Pancreas (tissue), 10 donors: ENCODE measurements around the gene LY6G6D. TPM values are rescaled to one million over a fixed set of nuclear protein-coding genes. Genes with fewer than 3 reads are reported as not detected.

Experiments used
- ATAC-seq, 4 donors: fragments of 200-7000 bp; cut with Tn5 transposase; one replicate each; pipeline versions ENCODE4 v1.8.0 to v1.9.1; 2020; ENCODE audit warnings: mild to moderate bottlenecking in 4 of 4, moderate library complexity in 4 of 4
- DNase-seq, 6 donors: peaks; one replicate each; pipeline ENCODE4 v3.0.0-alpha.2; 2020
- FAIRE-seq: peaks from 2 replicates; lab custom pipeline; 2012; peaks lifted over from hg19 to GRCh38; lab: Jason Lieb, UNC
- H3K27ac ChIP-seq, 4 donors: fragments of 200-600 bp; sonication (generic); 1 replicate in 3 of 4; 2 replicates in 1 of 4; pipeline versions ENCODE4 v1.5.0 to v1.8.0; 2020
- H3K27me3 ChIP-seq, 4 donors: fragments of 200-600 bp; one replicate each; pipeline ENCODE4 v1.8.0; 2021
- H3K36me3 ChIP-seq, 3 donors: fragments of 200-600 bp; sonication (generic) in 1 of 3; one replicate each; pipeline versions ENCODE4 v1.5.0 to v1.8.0; 2020 to 2021
- H3K4me1 ChIP-seq, 3 donors: fragments of 200-600 bp; one replicate each; pipeline ENCODE4 v1.8.0; 2021
- H3K4me3 ChIP-seq, 4 donors: fragments of 200-600 bp; sonication (generic) in 2 of 4; one replicate each; pipeline versions ENCODE4 v1.5.0 to v1.8.0; 2020 to 2021
- H3K9me3 ChIP-seq, 4 donors: fragments of 200-600 bp; one replicate each; pipeline ENCODE4 v1.8.0; 2021
- WGBS, 2 donors: extraction: QIAGEN DNeasy Blood & Tissue Kit; methylation state at CpG; one replicate each; pipeline ENCODE4 v1.1.7; 2013; 5-methylcytosine and 5-hydroxymethylcytosine counted together
- intact Hi-C, 3 donors: fragments of 100-400 bp; cut with DNase I; formaldehyde crosslinking; loops; one replicate each; pipeline versions ENCODE4 v1.11.1 to v1.14.2; 2022
- polyA plus RNA-seq, 2 donors: library from polyadenylated mRNA; stranded (reverse); fragments of 200-250 nt; gene quantifications; one replicate each; pipeline ENCODE4 v1.2.3, GENCODE V29; 2013
- total RNA-seq, 6 donors: library from RNA; stranded (reverse); fragmentation: NEBNext Ultra II Directional in 4 of 6; extraction: Animal tissue kit (Norgen Biotek cat#: 25700) in 4 of 6; gene quantifications; one replicate each; pipeline versions ENCODE4 v1.2.1 to v1.2.4, GENCODE V29; 2021 to 2023
- TF ChIP-seq, protein P1 (sequence below), 4 donors: fragments of 200-600 bp; sonication (generic) in 3 of 4; IDR thresholded peaks; one replicate each; pipeline versions ENCODE4 v1.5.0 to v1.8.0; 2021; ENCODE audit warnings: antibody characterized with exemption in 4 of 4
- donor health status: healthy with polysubstance abuse.
- donor health status: DM: no; HTN: no; CAD: no; lungs with moderate emphysema.
- donor health status: DM: no; HTN: no; CAD: no.
- donor health status: control.
- donor health status: control.
- donor health status: Bipolar disorder and iron deficiency.
- donor health status: DM: yes; HTN: yes; CAD: no.
- donor health status: DM: no; HTN: no; CAD: no.
- donor health status: DM: no; HTN: no; CAD: no.
- donor health status: DM: yes; HTN: yes; CAD: no.

The LY6G6D gene
- total and polyA plus RNA-seq, 8 donors, result not detected

DNA sequence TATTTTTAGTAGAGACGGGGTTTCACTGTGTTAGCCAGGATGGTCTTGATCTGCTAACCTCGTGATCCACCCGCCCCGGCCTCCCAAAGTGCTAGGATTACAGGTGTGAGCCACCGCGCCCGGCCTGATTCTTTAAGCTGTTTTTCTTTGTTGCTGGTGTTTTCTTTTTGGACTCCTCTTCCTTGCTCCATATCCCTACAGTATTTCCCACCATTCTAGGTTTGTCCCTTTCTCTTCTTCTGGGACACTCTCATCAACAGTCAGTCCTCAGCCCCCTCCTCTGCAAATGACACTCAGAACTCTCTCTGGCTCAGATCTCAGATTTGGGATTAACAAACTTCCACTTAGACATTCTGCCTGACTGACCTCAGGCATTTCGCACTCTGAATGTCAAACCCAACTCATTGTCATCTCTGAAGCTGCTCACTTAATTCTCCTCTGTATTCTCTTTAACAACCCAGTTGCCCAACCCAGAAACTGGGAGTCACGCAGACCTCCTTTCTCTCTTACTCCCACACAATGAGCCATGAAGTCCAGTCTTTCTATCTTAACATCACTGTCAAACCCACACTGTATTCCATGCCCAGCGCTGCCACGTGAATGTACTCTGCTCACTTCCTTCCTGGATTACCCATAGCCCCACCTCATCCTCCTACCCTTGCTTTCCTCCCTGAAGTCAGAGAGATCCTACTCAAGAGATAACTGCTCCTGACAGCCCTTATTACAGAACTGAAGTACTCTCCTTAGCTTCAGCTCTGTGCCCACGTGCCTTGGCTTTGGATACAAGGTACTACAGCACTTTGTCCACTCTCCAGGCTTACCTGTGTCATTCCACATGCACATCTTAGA is 10.6 kb downstream of the LY6G6D start:
- H3K36me3 ChIP-seq, result no peaks in the 10 kb centered on the region
- no peak overlapping the region for H3K27ac ChIP-seq
- DNase-seq, result no peak
- ATAC-seq, result no peak
- TF ChIP-seq, protein P1, sequence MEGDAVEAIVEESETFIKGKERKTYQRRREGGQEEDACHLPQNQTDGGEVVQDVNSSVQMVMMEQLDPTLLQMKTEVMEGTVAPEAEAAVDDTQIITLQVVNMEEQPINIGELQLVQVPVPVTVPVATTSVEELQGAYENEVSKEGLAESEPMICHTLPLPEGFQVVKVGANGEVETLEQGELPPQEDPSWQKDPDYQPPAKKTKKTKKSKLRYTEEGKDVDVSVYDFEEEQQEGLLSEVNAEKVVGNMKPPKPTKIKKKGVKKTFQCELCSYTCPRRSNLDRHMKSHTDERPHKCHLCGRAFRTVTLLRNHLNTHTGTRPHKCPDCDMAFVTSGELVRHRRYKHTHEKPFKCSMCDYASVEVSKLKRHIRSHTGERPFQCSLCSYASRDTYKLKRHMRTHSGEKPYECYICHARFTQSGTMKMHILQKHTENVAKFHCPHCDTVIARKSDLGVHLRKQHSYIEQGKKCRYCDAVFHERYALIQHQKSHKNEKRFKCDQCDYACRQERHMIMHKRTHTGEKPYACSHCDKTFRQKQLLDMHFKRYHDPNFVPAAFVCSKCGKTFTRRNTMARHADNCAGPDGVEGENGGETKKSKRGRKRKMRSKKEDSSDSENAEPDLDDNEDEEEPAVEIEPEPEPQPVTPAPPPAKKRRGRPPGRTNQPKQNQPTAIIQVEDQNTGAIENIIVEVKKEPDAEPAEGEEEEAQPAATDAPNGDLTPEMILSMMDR (IDR thresholded peaks at IDR 0.05), result no peak
- H3K4me3 ChIP-seq, result no peak overlapping the region
- no peaks in the 10 kb centered on the region for H3K27me3 ChIP-seq
- H3K4me1 ChIP-seq, result no peaks in the 10 kb centered on the region
- H3K9me3 ChIP-seq, result no peaks in the 10 kb centered on the region
- WGBS, 2 donors, result 81 to 86% methylated on average over 12 of the region's 12 CpGs
- FAIRE-seq, result no peak
- intact Hi-C loops, result no loop called here

DNA sequence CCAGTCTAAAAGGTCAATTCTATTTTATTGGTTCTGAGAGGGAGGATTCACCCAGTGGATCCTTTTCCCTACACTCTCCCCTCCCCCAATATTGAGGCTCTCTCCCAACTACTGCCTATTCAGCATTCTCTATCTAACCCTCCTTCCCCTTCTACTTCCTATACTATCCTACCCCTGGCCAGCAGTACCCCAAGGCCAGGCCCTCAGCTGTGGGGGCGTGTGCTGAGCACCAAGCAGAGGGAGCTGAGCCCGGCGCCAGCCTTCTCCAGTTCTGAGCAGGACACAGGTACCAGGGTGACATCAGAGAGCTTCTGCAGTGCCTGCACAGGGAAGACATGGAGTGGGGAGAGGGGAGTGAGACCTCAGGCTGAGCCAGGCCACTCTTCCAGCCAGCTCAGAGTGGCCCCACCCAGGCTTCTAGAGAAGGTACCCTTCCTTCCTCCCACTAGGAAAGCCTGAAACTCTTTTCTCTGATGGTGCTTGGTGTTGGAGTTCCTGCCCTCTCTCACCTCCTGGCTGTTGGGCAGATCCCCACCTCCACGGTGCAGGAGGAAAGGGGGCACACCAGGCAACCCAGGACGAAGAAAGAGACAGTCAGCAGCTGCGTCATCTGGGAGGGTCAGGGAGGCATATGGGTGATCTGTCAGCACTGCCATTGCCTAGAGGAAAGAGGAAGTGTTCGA is 12.0 kb downstream of the LY6G6D start:
- TF ChIP-seq, protein P1 (IDR thresholded peaks at IDR 0.05), result no peak
- ATAC-seq, result no peak
- no peaks in the 10 kb centered on the region for H3K4me1 ChIP-seq
- H3K36me3 ChIP-seq, result peaks cover 0 to 7% (median 4%) of the 10 kb centered on the region in 3 donors
- H3K27me3 ChIP-seq, result no peaks in the 10 kb centered on the region
- 78 to 79% methylated on average over 7 of the region's 7 CpGs for WGBS, 2 donors
- no peak for FAIRE-seq
- no peak for DNase-seq
- peak overlapping the region in 2 of 4 donors; percentile 38 to 84 for H3K27ac ChIP-seq
- intact Hi-C loops, result no loop called here
- H3K9me3 ChIP-seq, result no peaks in the 10 kb centered on the region
- H3K4me3 ChIP-seq, result no peak overlapping the region

DNA sequence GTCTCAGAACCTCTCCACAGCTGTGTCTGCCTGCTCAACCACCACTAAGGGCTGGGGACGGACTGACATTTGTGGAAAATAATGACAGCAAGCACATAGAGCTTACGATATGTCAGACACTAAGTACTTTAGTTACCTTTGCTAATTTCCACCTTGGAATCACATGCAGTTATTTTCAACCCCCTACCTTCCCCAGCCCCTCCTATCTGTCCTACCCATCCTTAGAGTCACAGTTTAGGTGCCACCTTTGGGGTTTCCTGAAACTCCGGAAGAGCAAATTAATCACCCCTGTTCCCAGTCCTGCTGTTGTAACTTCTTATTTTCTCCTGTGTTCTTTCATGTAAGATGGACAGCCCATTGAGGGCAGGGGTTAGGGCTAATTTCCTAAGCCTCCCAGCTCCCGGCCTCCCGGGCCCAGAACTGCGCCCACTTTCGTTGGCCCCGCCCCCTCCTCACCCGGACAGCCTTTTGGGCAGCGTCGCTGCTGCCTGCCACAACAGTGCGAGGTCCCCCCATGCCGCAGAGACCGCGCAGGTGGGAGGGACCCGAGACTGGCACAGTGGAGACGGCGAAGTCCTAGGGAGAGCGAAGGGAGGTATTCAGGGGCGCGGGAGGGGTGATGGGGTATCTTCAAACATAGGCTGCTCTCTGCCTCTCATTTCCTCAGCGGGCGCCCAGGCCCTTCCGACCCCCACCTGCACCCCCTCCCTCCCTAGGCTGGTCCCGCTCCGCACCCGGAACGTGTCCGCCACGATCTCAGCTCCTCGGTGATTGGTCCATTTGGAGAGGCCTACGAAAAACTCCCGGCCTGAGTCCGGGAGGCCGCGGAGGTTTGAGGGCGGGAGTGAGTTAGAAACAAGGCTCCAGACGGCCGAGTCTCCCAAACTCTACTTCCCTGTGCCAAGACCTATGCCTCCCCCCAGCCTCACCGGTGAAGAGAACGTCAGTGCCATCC is 12.8 kb downstream of the LY6G6D start:
- peaks cover 0 to 14% (median 12%) of the 10 kb centered on the region in 3 donors for H3K36me3 ChIP-seq
- no peaks in the 10 kb centered on the region for H3K4me1 ChIP-seq
- no peak for ATAC-seq
- FAIRE-seq, result no peak
- H3K4me3 ChIP-seq, result peak overlapping the region in 2 of 4 donors; percentile 56 to 66
- peak in 1 of 6 donors; percentile 58 for DNase-seq
- H3K9me3 ChIP-seq, result no peaks in the 10 kb centered on the region
- no peaks in the 10 kb centered on the region for H3K27me3 ChIP-seq
- peak overlapping the region in 2 of 4 donors; percentile 38 to 84 for H3K27ac ChIP-seq
- 74 to 77% methylated on average over 41 of the region's 41 CpGs for WGBS, 2 donors
- intact Hi-C loops, result no loop called here
- TF ChIP-seq, protein P1 (IDR thresholded peaks at IDR 0.05), result no peak

DNA sequence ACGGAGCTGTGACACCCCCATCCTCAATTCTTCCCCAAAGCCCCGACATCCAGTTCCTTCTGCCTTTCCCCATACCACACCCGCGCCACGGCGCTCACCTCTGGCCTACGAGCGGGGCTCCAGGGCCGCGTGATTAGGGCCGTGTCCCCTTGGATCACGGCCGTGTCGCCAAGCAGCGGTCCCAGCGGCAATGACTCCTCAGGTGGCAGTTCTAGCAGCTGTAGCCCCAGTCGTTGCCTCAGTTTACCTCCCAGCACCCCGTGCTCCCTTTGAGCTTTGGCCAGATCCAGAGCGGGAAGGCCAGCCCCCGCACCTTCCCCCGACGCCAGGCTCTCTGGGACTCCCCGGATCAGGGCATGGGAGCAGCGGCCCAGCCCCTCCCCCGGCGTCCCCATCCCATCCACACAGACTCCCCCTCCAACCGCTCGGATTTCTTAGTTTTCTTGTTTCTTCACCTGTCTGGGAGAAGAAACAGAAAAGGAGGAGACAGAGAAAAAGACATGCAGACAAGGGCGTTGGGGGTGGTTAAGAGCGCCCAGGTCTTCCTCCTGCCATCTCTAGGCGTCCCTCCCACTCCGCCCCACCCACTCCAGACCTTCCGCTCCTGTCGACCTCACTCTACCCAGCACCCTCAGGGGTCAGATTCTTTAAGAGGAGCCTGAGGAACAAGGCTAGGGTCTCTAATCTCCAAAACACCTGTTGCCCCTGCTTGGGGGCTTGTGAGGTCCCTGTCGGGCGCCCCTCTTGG is 13.8 kb downstream of the LY6G6D start, which contains the start of gene DDAH2:
Gene DDAH2, minus strand, starts transcription at position 533 of the 748 bp plus-strand sequence. Its CDS starts 138 bp downstream, at position 395.
- no peaks in the 10 kb centered on the region for H3K4me1 ChIP-seq
- 16 to 19% methylated on average over 36 of the region's 36 CpGs for WGBS, 2 donors
- intact Hi-C loops, result no loop called here
- TF ChIP-seq, protein P1 (IDR thresholded peaks at IDR 0.05), result peak in 2 of 4 donors; percentile 15 to 30
- FAIRE-seq, result no peak
- peaks cover 0 to 21% (median 17%) of the 10 kb centered on the region in 3 donors for H3K36me3 ChIP-seq
- peak; percentile 39 to 52 (median 47) for ATAC-seq
- H3K9me3 ChIP-seq, result no peaks in the 10 kb centered on the region
- peak within 1 kb of the TSS; percentile 70 to 89 (median 79) for H3K27ac ChIP-seq
- no peaks in the 10 kb centered on the region for H3K27me3 ChIP-seq
- DNase-seq, result peak in 2 of 6 donors; percentile 32 to 49
- peak within 1 kb of the TSS; percentile 25 to 66 (median 54) for H3K4me3 ChIP-seq
